GM18873 (cell line): Measurements from ENCODE around the gene PDCD5.

Source experiments
- ATAC-seq: cut with Tn5 transposase; IDR thresholded peaks from one replicate; pipeline ENCODE4 v1.9.1; 2021; ENCODE audit warnings: mild to moderate bottlenecking, moderate library complexity, moderate number of reproducible peaks; ENCODE audit not compliant: unreplicated experiment, low FRiP score

The PDCD5 gene

GRCh38 chr19:32627714-32628270, 46.8 kb downstream of the PDCD5 start:
- ATAC-seq = no peak

- no peak for ATAC-seq
These were observed 49.3 kb downstream of the PDCD5 start for GRCh38 chr19:32630338-32630737.

DNA sequence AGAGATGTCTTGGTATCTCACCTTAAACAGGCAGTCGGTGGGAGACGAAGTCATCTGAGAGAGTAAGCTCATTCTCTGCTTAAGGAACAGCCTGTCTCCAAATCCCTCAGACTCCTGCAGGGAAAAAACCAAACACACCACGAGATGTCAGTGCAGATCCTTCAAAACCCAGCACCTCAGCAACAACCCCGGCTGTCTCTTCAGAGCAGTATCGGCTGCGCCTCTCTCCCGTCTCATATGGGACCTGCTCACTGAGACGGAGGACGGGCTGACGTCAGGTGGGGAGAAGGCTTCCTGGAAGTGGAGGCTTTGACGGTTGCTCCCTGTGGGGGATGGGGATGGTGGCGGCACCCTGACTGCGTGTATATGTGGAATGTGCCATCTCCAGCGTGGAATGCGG, 50.4 kb downstream of the PDCD5 start:
- ATAC-seq = no peak
